OCI-LY7 (cell line): ENCODE measurements around the gene RARA. TPM values are rescaled to one million over a fixed set of nuclear protein-coding genes. Genes with fewer than 3 reads are reported as not detected.

ENCODE experiments used
- BruUV-seq: library from RNA; stranded (reverse); fragments of 400-500 nt; replicated peaks from 2 replicates; lab custom pipeline; 2021; lab: Mats Ljungman, UMichigan
- CTCF ChIA-PET: fragments of 300-600 bp; sonication (Branson Sonifier 250); formaldehyde crosslinking; loops from one replicate; lab custom pipeline; 2022; ENCODE audit warnings: antibody characterized with exemption; ENCODE audit not compliant: unreplicated experiment; lab: Charles Lee
- POLR2A ChIA-PET: fragments of 300-600 bp; sonication (Branson Sonifier 250); formaldehyde crosslinking; loops from one replicate; lab custom pipeline; 2022; ENCODE audit warnings: antibody characterized with exemption; lab: Charles Lee
- DNase-seq: peaks from one replicate; pipeline ENCODE4 v3.0.0-alpha.2; 2015; ENCODE audit warnings: low spot score
- H2AFZ ChIP-seq: fragments of 200-600 bp; sonication (generic), shearing (Covaris generic); 2 replicates; pipeline ENCODE4 v1.6.1; 2014; ENCODE audit warnings: mild to moderate bottlenecking, antibody characterized with exemption, low read length, moderate library complexity
- H3K27ac ChIP-seq: fragments of 200-600 bp; sonication (generic); 2 replicates; pipeline ENCODE4 v1.5.1; 2014; ENCODE audit warnings: mixed run types, low read depth, mild to moderate bottlenecking, moderate library complexity, low read length, inconsistent platforms; ENCODE audit not compliant: poor library complexity, severe bottlenecking
- H3K36me3 ChIP-seq: fragments of 200-600 bp; sonication (generic); 2 replicates; pipeline ENCODE4 v1.6.1; 2014; ENCODE audit warnings: mild to moderate bottlenecking, antibody characterized with exemption, low read length, moderate library complexity, mixed read lengths; ENCODE audit not compliant: insufficient read depth
- H3K4me1 ChIP-seq: fragments of 200-600 bp; sonication (generic); 2 replicates; pipeline ENCODE4 v1.5.1; 2014; ENCODE audit warnings: mild to moderate bottlenecking, low read length; ENCODE audit not compliant: insufficient read depth, poor library complexity, severe bottlenecking
- H3K4me2 ChIP-seq: fragments of 200-600 bp; sonication (generic); 2 replicates; pipeline ENCODE4 v1.6.1; 2014; ENCODE audit warnings: mild to moderate bottlenecking, low read length
- H3K4me3 ChIP-seq: fragments of 200-600 bp; sonication (generic); 2 replicates; pipeline ENCODE4 v1.5.1; 2014; ENCODE audit warnings: mild to moderate bottlenecking, low read depth, low read length; ENCODE audit not compliant: poor library complexity, severe bottlenecking
- H3K79me2 ChIP-seq: fragments of 200-600 bp; sonication (generic); 2 replicates; pipeline ENCODE4 v1.6.1; 2016; ENCODE audit warnings: low read depth, mild to moderate bottlenecking, low read length, moderate library complexity, mixed read lengths; ENCODE audit not compliant: insufficient read depth
- H3K9me2 ChIP-seq: fragments of 200-600 bp; sonication (generic); 2 replicates; pipeline ENCODE4 v1.6.1; 2016; ENCODE audit warnings: mild to moderate bottlenecking, low read length, mixed read lengths; ENCODE audit not compliant: insufficient read depth
- H3K9me3 ChIP-seq: fragments of 200-600 bp; sonication (generic); 2 replicates; pipeline ENCODE4 v1.6.1; 2014; ENCODE audit warnings: mild to moderate bottlenecking, mixed run types, low read length, mixed read lengths
- H4K20me1 ChIP-seq: fragments of 200-600 bp; sonication (generic); 2 replicates; pipeline ENCODE4 v1.6.1; 2014; ENCODE audit warnings: mild to moderate bottlenecking, antibody characterized with exemption, low read length, moderate library complexity, mixed read lengths; ENCODE audit not compliant: insufficient read depth
- EZH2phosphoT487 ChIP-seq: fragments of 200-600 bp; sonication (generic); IDR thresholded peaks from 2 replicates; pipeline ENCODE4 v1.6.1; 2018; ENCODE audit warnings: low read depth, borderline replicate concordance, mild to moderate bottlenecking, mixed run types, antibody characterized with exemption, low read length, moderate library complexity, mixed read lengths
- intact Hi-C: fragments of 100-400 bp; cut with micrococcal nuclease; formaldehyde crosslinking; loops from one replicate; pipeline ENCODE4 v1.10.0; 2022; ENCODE audit not compliant: unreplicated experiment
- total RNA-seq, 2 experiments: library from RNA; depleted of rRNA in 1 of 2; stranded (reverse); fragments of >200 nt in 1 of 2; shearing (Covaris generic) in 1 of 2; gene quantifications; 2 replicates each; pipeline ENCODE4 v1.2.3, GENCODE V29; 2014 to 2022
- TF ChIP-seq, protein P1 (sequence below): fragments of 200-600 bp; sonication (generic); conservative IDR thresholded peaks from 2 replicates; pipeline ENCODE4 v1.5.1; 2014; ENCODE audit warnings: mild to moderate bottlenecking, antibody characterized with exemption, low read length, moderate library complexity, mixed read lengths

RARA gene
- total RNA-seq, 2 experiments from 2014 or later, result 3.1 to 8.6 TPM

DNA sequence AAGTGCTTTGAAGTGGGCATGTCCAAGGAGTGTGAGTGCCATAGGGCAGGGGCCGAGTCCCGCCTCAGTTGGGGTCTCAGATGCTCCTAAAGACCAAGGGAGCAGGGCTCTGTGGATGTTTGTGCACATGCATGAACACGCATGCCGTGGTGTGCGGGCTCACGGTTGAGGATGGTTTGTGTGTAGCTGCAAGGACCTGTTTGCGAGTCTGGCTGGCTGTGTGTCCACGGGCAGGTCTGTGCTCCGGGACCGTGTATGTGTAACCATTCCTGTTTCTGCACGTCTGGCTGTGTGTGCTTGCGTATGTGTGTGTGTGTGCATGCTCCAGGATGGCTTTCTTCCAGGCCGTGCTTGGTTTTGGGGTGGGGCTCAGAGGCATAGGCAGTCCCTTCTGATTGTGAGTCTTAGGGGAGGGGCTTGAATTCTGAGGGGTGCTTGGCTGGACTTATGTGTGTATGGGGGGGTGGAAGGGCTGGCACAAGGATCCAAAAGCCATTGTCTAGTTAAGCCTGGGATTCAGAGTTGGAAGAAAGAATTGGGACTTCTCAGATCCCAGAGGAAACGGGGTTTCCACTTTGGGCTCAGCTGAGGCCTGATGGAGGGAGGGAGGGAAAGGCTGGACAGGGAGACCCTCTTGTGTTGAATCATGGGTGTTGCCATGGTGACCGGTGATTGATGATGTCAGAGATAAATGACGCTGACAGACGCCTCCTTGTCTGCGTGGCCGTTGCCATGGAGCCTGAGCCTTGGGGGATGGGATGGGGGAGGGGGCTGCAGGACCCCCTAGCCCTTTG, 41.1 kb downstream of the RARA start:
- intact Hi-C loops, result no loop called here
- no peak for DNase-seq
- H3K27ac ChIP-seq, result no peak overlapping the region
- H3K79me2 ChIP-seq, result no peaks in the 10 kb centered on the region
- CTCF ChIA-PET, result interaction anchor here (0.6 kb wide), 1 partner anchor 27 kb away, joined by 3 read pairs; no protein-coding TSS in a partner anchor
- no peak for TF ChIP-seq EZH2phosphoT487
- TF ChIP-seq, protein P1, sequence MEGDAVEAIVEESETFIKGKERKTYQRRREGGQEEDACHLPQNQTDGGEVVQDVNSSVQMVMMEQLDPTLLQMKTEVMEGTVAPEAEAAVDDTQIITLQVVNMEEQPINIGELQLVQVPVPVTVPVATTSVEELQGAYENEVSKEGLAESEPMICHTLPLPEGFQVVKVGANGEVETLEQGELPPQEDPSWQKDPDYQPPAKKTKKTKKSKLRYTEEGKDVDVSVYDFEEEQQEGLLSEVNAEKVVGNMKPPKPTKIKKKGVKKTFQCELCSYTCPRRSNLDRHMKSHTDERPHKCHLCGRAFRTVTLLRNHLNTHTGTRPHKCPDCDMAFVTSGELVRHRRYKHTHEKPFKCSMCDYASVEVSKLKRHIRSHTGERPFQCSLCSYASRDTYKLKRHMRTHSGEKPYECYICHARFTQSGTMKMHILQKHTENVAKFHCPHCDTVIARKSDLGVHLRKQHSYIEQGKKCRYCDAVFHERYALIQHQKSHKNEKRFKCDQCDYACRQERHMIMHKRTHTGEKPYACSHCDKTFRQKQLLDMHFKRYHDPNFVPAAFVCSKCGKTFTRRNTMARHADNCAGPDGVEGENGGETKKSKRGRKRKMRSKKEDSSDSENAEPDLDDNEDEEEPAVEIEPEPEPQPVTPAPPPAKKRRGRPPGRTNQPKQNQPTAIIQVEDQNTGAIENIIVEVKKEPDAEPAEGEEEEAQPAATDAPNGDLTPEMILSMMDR, result no peak
- no peak overlapping the region for H2AFZ ChIP-seq
- no peak overlapping the region for H3K4me2 ChIP-seq
- POLR2A ChIA-PET, result interaction anchor here (0.7 kb wide), 1 partner anchor 92 kb away, joined by 3 read pairs; no protein-coding TSS in a partner anchor
- H3K4me3 ChIP-seq, result no peak overlapping the region
- H3K9me3 ChIP-seq, result no peaks in the 10 kb centered on the region
- peaks cover 18% of the 10 kb centered on the region for H3K4me1 ChIP-seq
- H4K20me1 ChIP-seq, result no peaks in the 10 kb centered on the region
- H3K36me3 ChIP-seq, result no peaks in the 10 kb centered on the region
- H3K9me2 ChIP-seq, result no peaks in the 10 kb centered on the region
- no TSS peak for BruUV-seq

DNA sequence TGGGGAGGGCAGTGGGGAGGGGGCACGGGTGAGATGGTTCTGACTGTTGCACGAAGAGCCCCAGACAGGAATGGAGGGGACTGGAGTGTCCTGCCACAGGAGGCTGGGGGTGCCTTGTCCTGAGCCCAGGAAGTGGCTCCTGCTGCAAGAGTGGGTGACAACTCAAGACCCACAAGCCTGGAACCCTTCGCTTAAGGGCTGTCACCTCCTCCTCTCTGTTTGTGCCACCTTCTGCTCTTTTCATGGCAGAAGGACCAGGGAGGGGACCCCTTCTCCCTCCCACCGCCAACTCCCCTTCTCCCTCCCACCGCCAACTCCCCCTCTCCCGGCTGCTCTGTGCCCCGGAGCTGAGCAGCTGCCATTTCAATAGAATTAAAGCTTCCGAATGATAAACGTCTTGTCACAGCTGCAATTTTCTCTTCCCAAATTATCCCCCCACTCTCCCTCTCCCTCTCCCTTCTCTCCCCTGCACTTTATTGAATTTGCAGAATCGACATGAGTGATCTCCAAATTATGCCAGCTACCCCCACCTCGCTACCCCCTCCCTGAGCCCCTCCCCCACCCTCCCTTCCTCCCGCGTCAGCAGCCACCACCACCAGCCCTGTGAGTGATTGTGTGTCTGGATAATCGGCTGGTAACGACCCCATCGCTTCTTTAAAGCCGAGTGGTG, 41.8 kb downstream of the RARA start:
- Histone ChIP-seq H3K4me1 (peaks cover 18% of the 10 kb centered on the region), H3K9me2 (no peaks in the 10 kb centered on the region), H3K36me3 (no peaks in the 10 kb centered on the region), H3K9me3 (no peaks in the 10 kb centered on the region), H2AFZ (no peak overlapping the region), H3K4me3 (no peak overlapping the region), H3K4me2 (no peak overlapping the region), H4K20me1 (no peaks in the 10 kb centered on the region), H3K79me2 (no peaks in the 10 kb centered on the region), H3K27ac (no peak overlapping the region)
- ChIA-PET CTCF (interaction anchor here (0.6 kb wide), 1 partner anchor 28 kb away, joined by 3 read pairs; no protein-coding TSS in a partner anchor), POLR2A (interaction anchor here (0.7 kb wide), 1 partner anchor 93 kb away, joined by 3 read pairs; no protein-coding TSS in a partner anchor)
- DNase-seq, result no peak
- BruUV-seq, result no TSS peak
- no peak for TF ChIP-seq EZH2phosphoT487
- TF ChIP-seq, protein P1, result no peak
- intact Hi-C loops, result no loop called here
